ENCODE measurements around the gene DNAJC15.
"Not testable (repeated sequence)": the region's sequence is repeated elsewhere in the genome, so short reads cannot be mapped to it uniquely, and the experiment has no call there.

Gene DNAJC15

DNA sequence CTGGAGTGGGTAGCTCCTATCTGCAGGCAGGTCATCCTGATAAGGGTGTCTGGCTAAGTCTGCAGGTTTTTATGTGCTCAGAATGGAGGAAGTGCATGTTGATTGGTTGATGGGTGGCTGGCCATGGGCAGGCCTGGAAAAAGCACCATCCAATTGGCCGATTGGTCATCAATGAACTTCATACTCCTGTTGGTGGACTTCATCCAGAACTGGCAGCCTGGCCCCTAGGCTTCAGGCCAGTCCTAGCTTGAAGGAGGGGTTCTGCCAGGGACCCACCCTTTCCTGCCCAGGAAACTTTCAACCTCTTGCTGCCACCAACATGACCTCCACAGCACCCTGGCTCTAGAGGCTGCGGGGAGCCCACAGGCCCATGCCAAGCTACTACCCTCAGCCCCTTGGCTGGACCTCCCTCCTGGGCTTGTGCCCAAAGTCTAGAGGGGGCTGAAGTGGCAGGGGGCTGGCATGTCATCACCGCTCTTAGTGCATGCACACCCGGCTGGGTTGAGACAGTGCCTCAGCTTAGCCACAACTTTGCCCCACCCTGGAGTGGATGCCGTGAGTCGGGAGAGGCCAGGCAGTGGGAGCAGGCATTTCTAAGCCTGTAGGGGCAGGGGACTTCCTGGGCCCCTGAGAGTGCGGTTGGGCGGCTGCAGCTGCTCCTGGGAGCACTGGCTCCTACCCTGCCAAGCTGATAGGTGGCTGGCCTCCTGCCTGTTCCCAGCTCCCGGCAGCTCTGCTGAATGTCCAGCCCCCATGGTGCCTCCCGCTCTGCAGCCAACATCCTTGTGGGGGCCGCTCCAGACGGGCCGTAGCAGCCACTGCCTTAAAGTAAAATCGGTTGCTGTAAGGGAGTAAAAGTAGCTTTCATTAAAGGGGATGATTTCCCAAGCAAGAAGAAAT lies 13.2 kb downstream of the DNAJC15 start:
- no peak for DNase-seq (ENCODE audit: low spot score)
- TF ChIP-seq, protein P1, sequence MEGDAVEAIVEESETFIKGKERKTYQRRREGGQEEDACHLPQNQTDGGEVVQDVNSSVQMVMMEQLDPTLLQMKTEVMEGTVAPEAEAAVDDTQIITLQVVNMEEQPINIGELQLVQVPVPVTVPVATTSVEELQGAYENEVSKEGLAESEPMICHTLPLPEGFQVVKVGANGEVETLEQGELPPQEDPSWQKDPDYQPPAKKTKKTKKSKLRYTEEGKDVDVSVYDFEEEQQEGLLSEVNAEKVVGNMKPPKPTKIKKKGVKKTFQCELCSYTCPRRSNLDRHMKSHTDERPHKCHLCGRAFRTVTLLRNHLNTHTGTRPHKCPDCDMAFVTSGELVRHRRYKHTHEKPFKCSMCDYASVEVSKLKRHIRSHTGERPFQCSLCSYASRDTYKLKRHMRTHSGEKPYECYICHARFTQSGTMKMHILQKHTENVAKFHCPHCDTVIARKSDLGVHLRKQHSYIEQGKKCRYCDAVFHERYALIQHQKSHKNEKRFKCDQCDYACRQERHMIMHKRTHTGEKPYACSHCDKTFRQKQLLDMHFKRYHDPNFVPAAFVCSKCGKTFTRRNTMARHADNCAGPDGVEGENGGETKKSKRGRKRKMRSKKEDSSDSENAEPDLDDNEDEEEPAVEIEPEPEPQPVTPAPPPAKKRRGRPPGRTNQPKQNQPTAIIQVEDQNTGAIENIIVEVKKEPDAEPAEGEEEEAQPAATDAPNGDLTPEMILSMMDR (IDR thresholded peaks at IDR 0.05; ENCODE audit: extremely low read depth, missing control alignments): no peak

DNA sequence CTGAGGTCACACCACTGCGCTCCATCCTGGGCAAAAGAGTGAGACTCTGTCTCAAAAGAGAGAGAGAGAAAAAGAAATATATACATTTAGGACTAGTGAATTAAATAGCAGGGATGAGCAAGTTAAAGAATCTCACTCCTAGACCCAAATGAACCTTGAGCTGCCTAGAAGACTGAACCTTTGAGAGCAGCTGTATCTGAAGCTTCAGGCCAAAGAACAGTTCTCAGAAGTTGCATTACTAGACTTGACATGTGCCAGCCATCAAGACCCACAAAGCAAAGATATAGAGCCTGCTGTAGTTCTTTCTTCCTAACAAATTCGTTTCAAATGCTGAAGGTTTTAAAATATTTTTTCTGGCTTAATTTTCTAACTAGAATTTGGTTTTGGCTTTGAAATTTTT lies 16.6 kb downstream of the DNAJC15 start:
- TF ChIP-seq, protein P1 (IDR thresholded peaks at IDR 0.05; ENCODE audit: extremely low read depth, missing control alignments): no peak
- no peak for DNase-seq (ENCODE audit: low spot score)

DNA sequence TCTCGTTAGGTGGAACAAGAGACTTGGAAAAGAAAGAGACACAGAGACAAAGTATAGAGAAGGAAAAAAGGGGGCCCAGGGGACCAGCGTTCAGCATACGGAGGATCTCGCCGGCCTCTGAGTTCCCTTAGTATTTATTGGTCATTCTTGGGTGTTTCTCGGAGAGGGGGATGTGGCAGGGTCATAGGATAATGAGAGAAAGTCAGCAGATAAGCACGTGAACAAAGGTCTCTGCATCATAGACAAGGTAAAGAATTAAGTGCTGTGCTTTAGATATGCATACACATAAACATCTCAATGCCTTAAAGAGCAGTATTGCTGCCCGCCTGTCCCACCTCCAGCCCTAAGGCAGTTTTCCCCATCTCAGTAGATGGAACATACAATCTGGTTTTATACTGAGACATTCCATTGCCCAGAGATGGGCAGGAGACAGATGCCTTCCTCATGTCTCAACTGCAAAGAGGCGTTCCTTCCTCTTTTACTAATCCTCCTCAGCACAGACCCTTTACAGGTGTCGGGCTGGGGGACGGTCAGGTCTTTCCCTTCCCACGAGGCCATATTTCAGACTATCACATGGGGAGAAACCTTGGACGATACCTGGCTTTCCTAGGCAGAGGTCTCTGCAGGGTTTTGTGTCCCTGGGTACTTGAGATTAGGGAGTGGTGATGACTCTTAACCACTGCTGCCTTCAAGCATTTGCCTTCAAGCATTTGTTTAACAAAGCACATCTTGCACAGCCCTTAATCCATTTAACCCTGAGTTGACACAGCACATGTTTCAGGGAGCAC lies 17.4 kb downstream of the DNAJC15 start:
- not testable (repeated sequence) for DNase-seq (ENCODE audit: low spot score)

DNA sequence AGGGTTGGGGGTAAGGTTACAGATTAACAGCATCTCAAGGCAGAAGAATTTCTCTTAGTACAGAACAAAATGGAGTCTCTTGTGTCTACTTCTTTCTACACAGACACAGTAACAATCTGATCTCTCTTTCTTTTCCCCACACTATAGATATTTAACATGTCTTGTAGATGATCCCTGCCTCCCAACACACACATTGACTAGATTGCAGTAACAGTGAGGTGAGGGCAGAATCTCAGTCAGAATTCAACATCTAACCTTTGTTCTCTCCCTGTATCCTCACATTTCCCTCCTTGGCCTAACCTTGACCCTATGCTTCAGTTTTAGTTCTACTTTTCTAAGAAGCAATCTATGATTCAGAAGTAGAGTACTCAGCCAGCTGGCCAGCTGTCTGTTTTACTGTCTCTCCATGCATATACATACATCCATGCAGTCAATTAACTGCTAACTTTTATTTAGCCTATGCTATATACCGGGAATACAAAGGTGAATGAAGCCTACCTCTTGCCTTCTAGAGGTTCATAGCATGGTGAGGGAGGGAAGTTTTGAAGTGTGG lies 18.1 kb downstream of the DNAJC15 start:
- TF ChIP-seq, protein P1 (IDR thresholded peaks at IDR 0.05; ENCODE audit: extremely low read depth, missing control alignments): no peak
- no peak for DNase-seq (ENCODE audit: low spot score)

DNA sequence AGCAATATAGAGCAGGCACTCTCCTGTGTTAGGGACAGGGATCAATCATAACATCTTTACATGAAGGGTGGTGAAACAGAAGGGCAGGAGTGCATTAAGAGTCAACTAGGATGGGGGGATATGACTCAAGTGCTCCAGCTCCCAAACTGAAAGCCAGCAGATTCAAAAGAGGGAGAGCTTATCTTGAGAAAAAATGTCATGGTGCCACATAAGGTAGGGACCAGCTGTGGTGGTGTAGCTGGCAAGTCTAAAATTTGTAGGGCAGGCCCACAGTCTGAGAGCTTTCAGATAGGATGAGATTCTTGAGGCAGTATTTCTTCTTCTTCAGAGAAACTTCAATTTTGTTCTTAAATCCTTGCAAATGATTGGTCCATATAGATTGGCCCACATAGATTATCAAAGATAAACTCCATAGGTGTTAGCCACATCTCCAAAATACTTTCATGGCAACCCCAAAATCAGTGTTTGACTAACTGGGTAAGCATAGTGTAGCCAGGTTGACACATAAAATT lies 19.1 kb downstream of the DNAJC15 start:
- DNase-seq (ENCODE audit: low spot score): no peak

DNA sequence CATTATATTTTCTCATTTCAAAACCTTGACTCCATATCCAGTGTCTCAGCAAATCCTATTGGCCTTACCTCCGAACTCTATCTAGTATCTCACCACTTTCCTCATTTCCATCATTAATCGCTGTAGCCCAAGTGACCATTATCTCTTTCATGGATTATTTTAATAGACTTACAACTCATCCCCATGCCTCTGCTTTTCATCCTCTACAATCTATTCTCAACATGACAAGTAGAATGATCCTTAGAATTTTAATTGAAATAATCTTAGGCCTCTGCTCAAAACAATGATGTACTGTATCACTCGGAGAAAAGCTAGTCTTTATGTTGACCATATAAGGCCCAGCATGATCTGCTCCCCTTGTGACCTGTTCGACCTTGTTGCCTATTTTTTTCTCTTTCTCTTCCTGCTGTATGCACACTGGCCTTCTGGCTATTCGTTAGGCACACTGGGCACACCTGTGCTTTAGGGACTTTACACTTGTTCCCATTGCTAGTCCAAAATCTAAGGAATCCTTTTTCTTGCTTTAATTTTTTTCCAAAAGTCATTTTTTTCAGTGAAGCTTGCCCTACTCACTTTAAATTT lies 21.4 kb downstream of the DNAJC15 start:
- DNase-seq (ENCODE audit: low spot score): no peak
- TF ChIP-seq, protein P1 (IDR thresholded peaks at IDR 0.05; ENCODE audit: extremely low read depth, missing control alignments): no peak

More for the DNA sequence above, 19.1 kb downstream of the DNAJC15 start:
- TF ChIP-seq, protein P1 (IDR thresholded peaks at IDR 0.05; ENCODE audit: extremely low read depth, missing control alignments): no peak

DNA sequence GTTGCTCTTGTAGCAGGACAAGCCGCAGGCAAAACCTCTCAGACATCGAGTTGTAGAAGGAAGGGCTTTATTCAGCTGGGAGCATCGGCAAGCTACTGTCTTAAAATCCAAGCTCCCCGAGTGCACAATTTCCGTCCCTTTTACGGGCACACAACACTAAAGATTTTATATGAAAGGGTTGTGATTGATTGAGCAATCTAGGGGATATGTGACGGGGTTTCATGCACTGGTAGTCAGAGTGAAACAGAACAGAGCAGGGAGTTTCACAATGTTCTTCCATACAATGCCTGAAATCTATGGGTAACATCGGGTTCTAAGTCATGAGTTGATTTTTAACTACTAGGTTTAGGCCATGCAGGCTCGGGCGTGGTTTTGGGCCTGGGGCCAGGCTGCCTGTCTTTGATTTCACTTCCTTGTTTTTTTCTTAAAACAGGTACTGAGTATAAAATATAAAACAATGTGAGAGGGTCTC lies 22.0 kb downstream of the DNAJC15 start:
- DNase-seq (ENCODE audit: low spot score): peak; percentile 24
